Measurements from ENCODE around the gene YPEL5. TPM values are rescaled to one million over a fixed set of nuclear protein-coding genes. Genes with fewer than 3 reads are reported as not detected.

The YPEL5 gene
- total and polyA plus RNA-seq, 10 donors: 68.2 to 139 (median 94.3) TPM

DNA sequence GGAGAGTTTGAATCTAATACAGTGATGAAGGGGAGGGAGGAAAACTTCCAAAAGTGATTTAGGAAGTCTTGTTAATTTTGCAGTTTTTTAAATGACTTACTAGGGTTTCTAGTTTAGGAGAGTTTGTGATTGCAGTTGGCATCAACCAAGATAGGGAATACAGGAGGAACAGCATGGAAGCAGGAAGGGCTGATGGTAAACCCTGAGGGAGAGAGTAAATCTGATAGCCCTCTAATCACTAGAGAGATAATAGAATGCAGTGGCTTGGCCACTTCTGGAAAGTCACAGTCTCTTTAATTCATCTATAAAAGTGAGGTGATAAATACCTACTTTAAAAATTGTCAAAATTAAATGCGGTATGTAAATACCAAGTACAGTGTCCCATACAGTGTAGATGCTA lies 5.6 kb downstream of the YPEL5 start:
- no peaks in the 10 kb centered on the region for H3K27me3 ChIP-seq (replicated peaks in 1 of 7)
- peaks cover 0 to 83% (median 22%) of the 10 kb centered on the region in 6 donors for H3K36me3 ChIP-seq
- DNase-seq: no peak
- TF ChIP-seq, protein P1, sequence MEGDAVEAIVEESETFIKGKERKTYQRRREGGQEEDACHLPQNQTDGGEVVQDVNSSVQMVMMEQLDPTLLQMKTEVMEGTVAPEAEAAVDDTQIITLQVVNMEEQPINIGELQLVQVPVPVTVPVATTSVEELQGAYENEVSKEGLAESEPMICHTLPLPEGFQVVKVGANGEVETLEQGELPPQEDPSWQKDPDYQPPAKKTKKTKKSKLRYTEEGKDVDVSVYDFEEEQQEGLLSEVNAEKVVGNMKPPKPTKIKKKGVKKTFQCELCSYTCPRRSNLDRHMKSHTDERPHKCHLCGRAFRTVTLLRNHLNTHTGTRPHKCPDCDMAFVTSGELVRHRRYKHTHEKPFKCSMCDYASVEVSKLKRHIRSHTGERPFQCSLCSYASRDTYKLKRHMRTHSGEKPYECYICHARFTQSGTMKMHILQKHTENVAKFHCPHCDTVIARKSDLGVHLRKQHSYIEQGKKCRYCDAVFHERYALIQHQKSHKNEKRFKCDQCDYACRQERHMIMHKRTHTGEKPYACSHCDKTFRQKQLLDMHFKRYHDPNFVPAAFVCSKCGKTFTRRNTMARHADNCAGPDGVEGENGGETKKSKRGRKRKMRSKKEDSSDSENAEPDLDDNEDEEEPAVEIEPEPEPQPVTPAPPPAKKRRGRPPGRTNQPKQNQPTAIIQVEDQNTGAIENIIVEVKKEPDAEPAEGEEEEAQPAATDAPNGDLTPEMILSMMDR (IDR thresholded peaks at IDR 0.05 in 8 of 11, conservative IDR thresholded peaks at IDR 0.05 in 3 of 11): no peak
- no peak for TF ChIP-seq POLR2AphosphoS5 (IDR thresholded peaks at IDR 0.05)
- no peak for TF ChIP-seq POLR2A (IDR thresholded peaks at IDR 0.05)
- WGBS, 5 donors: 93 to 100% (median 97%) methylated on average over 1 of the region's 1 CpG
- H3K4me3 ChIP-seq: no peak overlapping the region
- no peak overlapping the region for H3K27ac ChIP-seq
- H3K4me1 ChIP-seq: peaks cover 31 to 96% (median 65%) of the 10 kb centered on the region in 6 donors
- intact Hi-C loops (cut with DNase I; ENCODE audit: low total_unique reads): no loop called here
- no peaks in the 10 kb centered on the region for H3K9me3 ChIP-seq

DNA sequence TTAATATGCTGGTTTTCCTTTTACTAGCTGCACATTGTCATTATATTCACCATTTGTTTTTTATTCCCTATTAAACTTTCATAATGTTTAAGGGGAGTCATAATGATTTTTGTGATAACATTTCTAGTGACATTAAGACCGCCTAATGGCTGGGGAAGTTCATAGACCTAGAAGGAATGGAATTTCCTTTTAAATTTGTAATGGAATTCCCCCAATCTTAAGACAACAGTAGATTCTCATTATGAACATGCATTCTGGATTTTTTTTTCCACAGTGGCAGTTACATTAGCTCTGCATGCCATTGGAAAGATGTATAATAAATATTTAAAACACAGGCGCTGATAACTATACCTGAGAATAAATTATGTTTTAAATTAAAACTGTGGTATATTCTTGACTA lies 8.4 kb downstream of the YPEL5 start:
- peaks cover 11 to 100% (median 54%) of the 10 kb centered on the region in 6 donors for H3K4me1 ChIP-seq
- H3K36me3 ChIP-seq: peaks cover 0 to 95% (median 45%) of the 10 kb centered on the region in 6 donors
- H3K27ac ChIP-seq: peak overlapping the region in 4 of 8 donors; percentile 2 to 26 (median 16)
- no peak overlapping the region for H3K4me3 ChIP-seq
- intact Hi-C loops (cut with DNase I; ENCODE audit: low total_unique reads): no loop called here
- no peaks in the 10 kb centered on the region for H3K9me3 ChIP-seq
- TF ChIP-seq, protein P1 (IDR thresholded peaks at IDR 0.05 in 8 of 11, conservative IDR thresholded peaks at IDR 0.05 in 3 of 11): no peak
- no peak for TF ChIP-seq POLR2A (IDR thresholded peaks at IDR 0.05)
- no peaks in the 10 kb centered on the region for H3K27me3 ChIP-seq (replicated peaks in 1 of 7)
- DNase-seq: no peak
- WGBS, 5 donors: 70 to 83% (median 78%) methylated on average over 2 of the region's 2 CpGs

DNA sequence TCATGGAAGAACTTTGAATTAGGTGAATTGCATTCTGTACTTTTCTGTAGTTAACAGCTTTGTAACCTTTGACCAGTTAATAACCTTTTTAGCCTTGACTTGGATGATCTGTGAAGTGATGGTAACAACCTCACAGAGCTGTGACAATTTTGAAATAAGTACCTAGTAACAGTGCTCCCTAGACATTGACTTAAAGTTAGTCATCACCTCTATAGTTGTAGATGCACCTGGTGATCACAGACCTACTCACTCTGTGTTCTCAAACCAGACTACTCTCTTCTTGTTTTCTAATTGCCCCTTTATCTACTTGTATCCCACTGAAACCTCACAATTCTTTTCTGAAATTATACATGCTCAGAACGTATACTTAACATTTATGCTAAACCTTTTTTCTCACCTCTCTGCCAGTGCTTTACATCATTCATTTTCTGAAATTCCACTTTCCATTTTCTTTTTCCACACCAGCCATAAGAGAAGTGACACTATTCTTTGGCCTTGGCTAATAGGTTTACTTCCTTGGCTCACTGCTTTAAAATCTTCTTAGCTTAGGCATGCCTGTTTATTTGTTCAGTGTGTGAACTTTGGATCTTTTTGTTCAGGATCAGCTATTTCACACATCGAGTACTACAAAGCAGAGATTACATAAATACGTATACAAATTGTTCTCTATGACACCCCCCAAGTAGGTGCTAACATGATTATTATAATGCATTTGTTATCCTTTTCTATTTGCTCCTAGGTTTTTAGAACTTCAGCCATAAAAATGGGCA lies 9.3 kb downstream of the YPEL5 start:
- Histone ChIP-seq H3K4me1 (peaks cover 7 to 100% (median 46%) of the 10 kb centered on the region in 6 donors), H3K27ac (peak overlapping the region in 3 of 8 donors; percentile 4 to 34 (median 7)), H3K27me3 (replicated peaks in 1 of 7) (no peaks in the 10 kb centered on the region), H3K9me3 (no peaks in the 10 kb centered on the region), H3K36me3 (peaks cover 0 to 98% (median 50%) of the 10 kb centered on the region in 6 donors), H3K4me3 (no peak overlapping the region)
- TF ChIP-seq, protein P1 (IDR thresholded peaks at IDR 0.05 in 8 of 11, conservative IDR thresholded peaks at IDR 0.05 in 3 of 11): no peak
- TF ChIP-seq POLR2A (IDR thresholded peaks at IDR 0.05) (no peak), POLR2AphosphoS5 (IDR thresholded peaks at IDR 0.05) (no peak)
- 85 to 93% (median 87%) methylated on average over 3 of the region's 3 CpGs for WGBS, 5 donors
- no peak for DNase-seq
- intact Hi-C loops (cut with DNase I; ENCODE audit: low total_unique reads): no loop called here

DNA sequence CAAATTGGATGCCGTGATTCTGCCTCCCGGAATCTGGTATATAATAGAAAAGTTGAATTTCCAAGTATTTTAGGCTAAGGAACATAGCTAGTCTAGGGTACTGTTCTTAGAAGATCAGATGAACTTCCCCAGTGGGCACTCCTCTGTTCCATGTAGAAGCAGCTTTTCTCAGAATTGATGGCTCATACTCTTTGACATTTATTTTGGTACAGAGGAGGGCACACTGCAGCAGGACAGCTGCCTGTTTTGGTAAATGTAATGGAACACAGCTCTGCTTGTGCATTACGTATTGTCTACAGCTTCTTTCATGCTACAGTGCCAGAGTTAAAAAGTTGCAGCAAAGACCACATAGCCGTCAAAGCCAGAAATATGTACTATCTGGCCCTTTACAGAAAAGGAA lies 10.8 kb downstream of the YPEL5 start:
- Histone ChIP-seq H3K36me3 (peaks cover 0 to 98% (median 52%) of the 10 kb centered on the region in 6 donors), H3K27ac (no peak overlapping the region)

More for the DNA sequence above, 10.8 kb downstream of the YPEL5 start:
- 81 to 88% (median 84%) methylated on average over 4 of the region's 4 CpGs for WGBS, 5 donors
- no peak overlapping the region for H3K4me3 ChIP-seq
- TF ChIP-seq POLR2A (IDR thresholded peaks at IDR 0.05): no peak
- TF ChIP-seq, protein P1 (IDR thresholded peaks at IDR 0.05 in 8 of 11, conservative IDR thresholded peaks at IDR 0.05 in 3 of 11): no peak
- TF ChIP-seq POLR2AphosphoS5 (IDR thresholded peaks at IDR 0.05): no peak
- H3K9me3 ChIP-seq: no peaks in the 10 kb centered on the region
- DNase-seq: no peak
- no peaks in the 10 kb centered on the region for H3K27me3 ChIP-seq (replicated peaks in 1 of 7)
- peaks cover 7 to 99% (median 38%) of the 10 kb centered on the region in 6 donors for H3K4me1 ChIP-seq
- intact Hi-C loops (cut with DNase I; ENCODE audit: low total_unique reads): no loop called here

Measured in spleen (tissue), 11 donors.